Mesendoderm (in vitro differentiated cells): ENCODE data around the gene PREX1.
A peak's percentile ranks its signal among the peaks of the same experiment; 100 is the strongest.

Experiments
- DNase-seq: peaks from one replicate; pipeline ENCODE4 v3.0.0; 2013
- H2AK5ac ChIP-seq: 2 replicates; pipeline ENCODE4 v1.6.1; 2013; ENCODE audit warnings: low read length, inconsistent platforms
- H2BK120ac ChIP-seq: 2 replicates; pipeline ENCODE4 v1.6.1; 2013; ENCODE audit warnings: low read depth, mild to moderate bottlenecking, low read length, moderate library complexity, mixed read lengths
- H2BK15ac ChIP-seq: replicated peaks from 2 replicates; pipeline ENCODE4 v1.6.1; 2013; ENCODE audit warnings: low read depth, mild to moderate bottlenecking, moderate library complexity
- H2BK5ac ChIP-seq: 2 replicates; pipeline ENCODE4 v1.6.1; 2013; ENCODE audit warnings: low read length, inconsistent platforms
- H3K18ac ChIP-seq: 2 replicates; pipeline ENCODE4 v1.6.1; 2013; ENCODE audit warnings: mild to moderate bottlenecking, low read length, mixed read lengths
- H3K23ac ChIP-seq: one replicate; pipeline ENCODE4 v1.6.1; 2013; ENCODE audit warnings: low read length
- H3K27ac ChIP-seq: 2 replicates; pipeline ENCODE4 v1.5.1; 2013; ENCODE audit warnings: low read depth, mild to moderate bottlenecking, inconsistent platforms, low read length, moderate library complexity
- H3K27me3 ChIP-seq: 2 replicates; pipeline ENCODE4 v1.6.1; 2013; ENCODE audit warnings: low read length, control low read depth, mild to moderate bottlenecking, inconsistent platforms; ENCODE audit not compliant: insufficient read depth, poor library complexity
- H3K36me3 ChIP-seq: 2 replicates; pipeline ENCODE4 v1.6.1; 2013; ENCODE audit warnings: low read length, inconsistent platforms; ENCODE audit not compliant: control insufficient read depth, insufficient read depth
- H3K4ac ChIP-seq: one replicate; pipeline ENCODE4 v1.6.1; 2013; ENCODE audit warnings: low read depth, mild to moderate bottlenecking, low read length, moderate library complexity
- H3K4me1 ChIP-seq: 2 replicates; pipeline ENCODE4 v1.6.1; 2013; ENCODE audit warnings: low read depth, low read length, inconsistent platforms; ENCODE audit not compliant: control insufficient read depth
- H3K4me2 ChIP-seq: 2 replicates; pipeline ENCODE4 v1.6.1; 2013; ENCODE audit warnings: low read length
- H3K4me3 ChIP-seq: 2 replicates; pipeline ENCODE4 v1.5.1; 2013; ENCODE audit warnings: mild to moderate bottlenecking, low read length
- H3K56ac ChIP-seq: one replicate; pipeline ENCODE4 v1.6.1; 2013; ENCODE audit warnings: low read length
- H3K79me1 ChIP-seq: 2 replicates; pipeline ENCODE4 v1.6.1; 2013; ENCODE audit warnings: low read length, inconsistent platforms
- H3K79me2 ChIP-seq: 2 replicates; pipeline ENCODE4 v1.6.1; 2013; ENCODE audit warnings: mild to moderate bottlenecking, low read length; ENCODE audit not compliant: control insufficient read depth, insufficient read depth
- H3K9ac ChIP-seq: 2 replicates; pipeline ENCODE4 v1.6.1; 2013; ENCODE audit warnings: low read length, inconsistent platforms
- H4K5ac ChIP-seq: one replicate; pipeline ENCODE4 v1.6.1; 2013; ENCODE audit warnings: low read length
- H4K8ac ChIP-seq: one replicate; pipeline ENCODE4 v1.6.1; 2013; ENCODE audit warnings: low read depth, mild to moderate bottlenecking, control low read depth, low read length, moderate library complexity
- WGBS: extraction: QIAGEN DNeasy Blood & Tissue Kit; methylation state at CpG from one replicate; pipeline ENCODE4 v1.1.7; 2013; ENCODE audit warnings: low lambda C conversion rate, missing lambda C conversion rate; ENCODE audit not compliant: insufficient coverage; ENCODE audit errors: extremely low coverage; 5-methylcytosine and 5-hydroxymethylcytosine counted together

The PREX1 gene

DNA sequence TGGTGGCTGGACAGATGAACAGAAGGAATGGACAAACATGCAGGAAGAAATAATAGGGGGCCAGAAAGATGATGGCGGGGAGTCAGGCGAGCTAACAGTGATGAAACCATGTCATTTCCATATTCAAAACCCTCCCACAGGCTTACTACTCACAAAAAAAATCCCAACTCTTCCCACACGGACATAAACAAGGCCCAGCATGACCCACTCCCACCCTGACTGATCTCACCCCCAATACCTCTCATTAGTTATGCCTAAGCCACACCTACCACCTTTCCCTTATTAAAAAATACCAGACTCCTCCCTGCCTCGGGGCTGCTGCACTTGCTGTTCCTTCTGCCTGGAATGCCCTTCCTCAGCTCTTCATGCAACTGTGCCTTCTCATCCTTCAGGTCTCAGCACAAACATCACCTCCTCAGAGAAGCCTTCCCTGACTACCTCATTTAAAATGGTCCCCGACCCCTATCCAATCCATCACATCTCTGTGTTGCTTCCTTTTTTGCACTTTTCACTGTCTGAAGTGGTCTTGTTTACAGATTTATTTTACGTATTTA, 145.8 kb downstream of the PREX1 start:
- WGBS, result no CpG with 5 or more reads among the region's 6 CpGs
- Histone ChIP-seq H3K36me3 (peaks cover 9% of the 10 kb centered on the region), H3K4me1 (peaks cover 9% of the 10 kb centered on the region), H3K18ac (no peak overlapping the region), H2BK15ac (no peak overlapping the region), H3K56ac (no peak overlapping the region), H2BK120ac (no peak overlapping the region), H3K27me3 (no peaks in the 10 kb centered on the region), H3K4ac (no peak overlapping the region), H3K4me3 (no peak overlapping the region), H3K23ac (no peak overlapping the region), H3K4me2 (no peak overlapping the region), H3K27ac (no peak overlapping the region), H3K9ac (no peak overlapping the region), H2AK5ac (no peak overlapping the region), H4K5ac (no peak overlapping the region), H4K8ac (no peak overlapping the region), H2BK5ac (no peak overlapping the region), H3K79me2 (no peaks in the 10 kb centered on the region), H3K79me1 (no peaks in the 10 kb centered on the region)
- no peak for DNase-seq

DNA sequence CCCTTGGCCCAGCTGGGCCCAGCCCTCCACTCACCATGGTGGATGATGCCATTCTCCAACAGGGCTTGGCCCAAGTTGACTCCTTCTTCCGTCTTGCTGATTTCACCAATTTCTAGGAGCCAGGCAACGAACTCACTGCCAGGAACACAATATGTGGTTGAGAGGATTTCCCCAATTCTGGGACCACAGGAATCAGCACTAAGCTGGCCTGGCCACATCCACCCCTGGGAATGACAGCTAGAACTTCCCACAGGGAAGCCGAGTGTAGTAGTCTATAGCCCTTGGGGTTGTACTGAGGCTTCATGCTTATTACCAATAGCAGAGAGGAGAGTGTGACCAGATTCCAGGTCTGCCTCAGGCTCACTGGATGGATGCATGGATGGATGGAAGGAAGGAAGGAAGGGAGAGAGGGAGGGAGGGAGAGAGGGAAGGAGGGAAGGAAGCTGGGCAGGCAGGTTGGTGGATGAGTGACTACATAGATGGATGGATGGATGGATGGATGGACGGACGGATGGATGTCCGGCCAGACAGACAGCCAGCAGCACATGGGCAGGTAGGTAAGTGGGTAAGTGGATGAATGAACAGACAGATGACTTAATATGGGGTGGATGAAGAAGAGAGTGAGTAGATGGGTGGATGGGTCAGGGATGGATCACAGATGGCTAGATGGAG, 146.5 kb downstream of the PREX1 start:
- H3K36me3 ChIP-seq, result peaks cover 13% of the 10 kb centered on the region
- no peaks in the 10 kb centered on the region for H3K27me3 ChIP-seq
- no peak overlapping the region for H2BK15ac ChIP-seq
- H2BK5ac ChIP-seq, result no peak overlapping the region
- H3K23ac ChIP-seq, result no peak overlapping the region
- H3K27ac ChIP-seq, result no peak overlapping the region
- no peaks in the 10 kb centered on the region for H3K79me1 ChIP-seq
- no peak overlapping the region for H2AK5ac ChIP-seq
- no peak for DNase-seq
- WGBS, result no CpG with 5 or more reads among the region's 6 CpGs
- no peaks in the 10 kb centered on the region for H3K79me2 ChIP-seq
- no peak overlapping the region for H3K4ac ChIP-seq
- H3K4me2 ChIP-seq, result no peak overlapping the region
- no peak overlapping the region for H4K8ac ChIP-seq
- H3K4me3 ChIP-seq, result no peak overlapping the region
- H3K4me1 ChIP-seq, result peaks cover 9% of the 10 kb centered on the region
- H3K18ac ChIP-seq, result no peak overlapping the region
- no peak overlapping the region for H2BK120ac ChIP-seq
- H3K56ac ChIP-seq, result no peak overlapping the region
- no peak overlapping the region for H4K5ac ChIP-seq
- H3K9ac ChIP-seq, result no peak overlapping the region

DNA sequence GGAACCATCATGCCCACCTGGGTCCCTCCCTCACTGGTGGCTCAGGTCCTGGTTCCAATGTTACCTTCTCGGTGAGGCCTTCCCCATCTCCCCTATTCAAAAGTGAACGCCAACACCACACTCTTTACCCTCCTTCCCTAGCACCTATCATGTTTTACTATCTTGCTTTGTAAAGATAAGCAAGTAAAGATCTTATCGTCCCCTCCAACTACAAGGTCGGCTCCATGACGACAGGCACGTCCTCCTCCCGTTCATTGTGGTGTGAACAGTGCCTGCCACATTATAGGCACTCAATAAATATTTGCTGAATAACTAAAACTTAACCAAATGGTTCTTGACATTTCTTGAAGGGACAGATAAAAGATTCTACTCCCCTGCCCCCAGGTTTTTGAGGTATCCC, 147.1 kb downstream of the PREX1 start:
- Histone ChIP-seq H3K4me3 (no peak overlapping the region), H3K23ac (no peak overlapping the region), H4K5ac (no peak overlapping the region)

DNA sequence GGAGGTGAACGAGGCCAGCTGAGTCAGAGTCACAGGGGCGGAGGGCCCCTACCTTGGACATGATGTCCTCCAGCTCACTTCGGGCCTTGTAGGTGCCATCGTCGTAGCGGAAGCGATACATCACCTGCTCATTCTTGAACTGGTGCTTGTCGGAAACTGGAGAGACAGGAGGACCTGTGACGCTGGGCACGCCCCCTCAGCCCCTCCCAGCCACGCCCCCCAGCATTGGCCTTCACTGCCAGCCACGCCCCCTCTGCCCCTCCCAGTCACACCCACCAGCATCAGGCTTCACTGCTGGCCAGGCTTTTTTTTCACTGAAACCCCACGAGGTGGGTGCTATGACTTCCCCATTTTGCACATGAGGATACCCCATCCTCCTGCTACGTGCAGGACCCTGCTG, 148.2 kb downstream of the PREX1 start:
- H2BK5ac ChIP-seq, result no peak overlapping the region
- peaks cover 6% of the 10 kb centered on the region for H3K4me1 ChIP-seq
- H3K27ac ChIP-seq, result no peak overlapping the region
- no peak overlapping the region for H3K23ac ChIP-seq
- no peak overlapping the region for H3K56ac ChIP-seq
- no peak overlapping the region for H2BK15ac ChIP-seq
- H2AK5ac ChIP-seq, result no peak overlapping the region
- no peak overlapping the region for H3K4me3 ChIP-seq
- H3K79me1 ChIP-seq, result no peaks in the 10 kb centered on the region
- no peak overlapping the region for H4K5ac ChIP-seq
- H3K18ac ChIP-seq, result no peak overlapping the region
- DNase-seq, result peak; percentile 59
- H3K4me2 ChIP-seq, result no peak overlapping the region
- H3K36me3 ChIP-seq, result peaks cover 10% of the 10 kb centered on the region
- no peak overlapping the region for H3K4ac ChIP-seq
- WGBS, result no CpG with 5 or more reads among the region's 14 CpGs
- H3K27me3 ChIP-seq, result no peaks in the 10 kb centered on the region
- H3K79me2 ChIP-seq, result no peaks in the 10 kb centered on the region
- no peak overlapping the region for H3K9ac ChIP-seq
- no peak overlapping the region for H2BK120ac ChIP-seq
- H4K8ac ChIP-seq, result no peak overlapping the region

More for the DNA sequence above, 147.1 kb downstream of the PREX1 start:
- Histone ChIP-seq H3K18ac (no peak overlapping the region), H3K79me1 (no peaks in the 10 kb centered on the region), H3K36me3 (peaks cover 10% of the 10 kb centered on the region), H3K27ac (no peak overlapping the region), H3K4ac (no peak overlapping the region), H2BK15ac (no peak overlapping the region), H3K27me3 (no peaks in the 10 kb centered on the region), H3K4me1 (peaks cover 9% of the 10 kb centered on the region), H2BK5ac (no peak overlapping the region), H3K79me2 (no peaks in the 10 kb centered on the region), H4K8ac (no peak overlapping the region), H3K9ac (no peak overlapping the region), H3K4me2 (no peak overlapping the region), H3K56ac (no peak overlapping the region), H2BK120ac (no peak overlapping the region), H2AK5ac (no peak overlapping the region)
- no peak for DNase-seq
- no CpG with 5 or more reads among the region's 7 CpGs for WGBS

DNA sequence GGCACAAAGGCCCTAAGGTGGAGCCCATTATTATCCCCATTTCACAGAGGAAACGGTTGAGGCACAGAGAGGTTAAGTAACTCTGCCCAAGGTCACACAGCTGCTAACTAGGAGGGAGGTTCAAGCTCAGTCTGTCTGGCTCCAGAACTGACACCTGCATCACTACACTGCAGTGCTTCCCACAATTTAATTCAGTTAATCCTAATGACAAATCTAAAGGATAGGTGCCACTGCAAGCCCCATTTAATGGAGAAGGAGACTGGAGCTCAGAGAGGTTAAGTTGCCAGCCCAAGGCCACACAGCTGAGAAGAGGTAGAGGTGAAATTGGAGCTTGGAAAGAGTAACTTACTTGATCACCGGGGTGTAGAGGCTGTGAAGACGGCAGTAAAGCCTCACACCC, 148.8 kb downstream of the PREX1 start:
- H2BK120ac ChIP-seq, result no peak overlapping the region
- WGBS, result no CpG with 5 or more reads among the region's 3 CpGs
- H2BK5ac ChIP-seq, result no peak overlapping the region
- H3K79me1 ChIP-seq, result no peaks in the 10 kb centered on the region
- H3K79me2 ChIP-seq, result no peaks in the 10 kb centered on the region
- no peak overlapping the region for H3K4ac ChIP-seq
- H3K23ac ChIP-seq, result no peak overlapping the region
- no peak overlapping the region for H3K56ac ChIP-seq
- DNase-seq, result no peak
- H3K27me3 ChIP-seq, result no peaks in the 10 kb centered on the region
- H3K27ac ChIP-seq, result no peak overlapping the region
- H3K36me3 ChIP-seq, result peaks cover 10% of the 10 kb centered on the region
- H2AK5ac ChIP-seq, result no peak overlapping the region
- no peak overlapping the region for H3K4me2 ChIP-seq
- no peak overlapping the region for H4K8ac ChIP-seq
- H4K5ac ChIP-seq, result no peak overlapping the region
- H3K18ac ChIP-seq, result no peak overlapping the region
- no peak overlapping the region for H3K9ac ChIP-seq
- H3K4me1 ChIP-seq, result peaks cover 4% of the 10 kb centered on the region
- H2BK15ac ChIP-seq, result no peak overlapping the region
- H3K4me3 ChIP-seq, result no peak overlapping the region

DNA sequence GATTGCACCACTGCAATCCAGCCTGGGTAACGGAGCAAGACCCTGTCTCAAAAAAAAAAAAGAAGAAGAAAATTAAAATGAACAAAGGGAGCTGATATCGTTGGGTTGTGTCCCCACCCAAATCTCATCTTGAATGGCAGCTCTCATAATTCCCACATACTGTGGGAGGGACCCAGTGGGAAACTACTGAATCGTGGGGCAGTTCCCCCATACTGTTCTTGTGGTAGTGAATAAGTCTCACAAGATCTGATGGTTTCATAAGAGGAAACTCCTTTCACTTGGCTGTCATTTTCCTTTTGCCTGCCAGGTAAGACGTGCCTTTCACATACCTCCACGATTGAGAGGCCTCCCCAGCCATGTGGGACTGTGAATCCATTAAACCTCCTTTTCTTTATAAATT, 149.4 kb downstream of the PREX1 start:
- Histone ChIP-seq H3K4ac (no peak overlapping the region), H2BK15ac (no peak overlapping the region), H3K27me3 (no peaks in the 10 kb centered on the region), H4K8ac (no peak overlapping the region), H2AK5ac (no peak overlapping the region), H3K56ac (no peak overlapping the region), H3K18ac (no peak overlapping the region), H4K5ac (no peak overlapping the region), H2BK120ac (no peak overlapping the region), H3K9ac (no peak overlapping the region), H3K4me2 (no peak overlapping the region), H3K4me1 (peaks cover 4% of the 10 kb centered on the region), H3K27ac (no peak overlapping the region), H3K23ac (no peak overlapping the region), H3K79me2 (no peaks in the 10 kb centered on the region), H3K36me3 (peaks cover 11% of the 10 kb centered on the region), H3K79me1 (no peaks in the 10 kb centered on the region), H3K4me3 (no peak overlapping the region), H2BK5ac (no peak overlapping the region)
- WGBS, result no CpG with 5 or more reads among the region's 5 CpGs
- DNase-seq, result no peak
